ENCODE results near the gene FDXR. TPM values are rescaled to one million over a fixed set of nuclear protein-coding genes. Genes with fewer than 3 reads are reported as not detected.

FDXR gene
- total RNA-seq, 1 donor from 2014 or later: 12.6 TPM

GRCh38 chr17:74815067-74815466 lies 57.7 kb downstream of the FDXR start:
- TF ChIP-seq CTCF (IDR thresholded peaks at IDR 0.05): no peak
- ATAC-seq (no peak), DNase-seq (no peak)
- Histone ChIP-seq H3K36me3 (peaks cover 36% of the 10 kb centered on the region), H3K4me1 (peaks cover 26% of the 10 kb centered on the region), H3K4me3 (no peak overlapping the region), H3K27me3 (ENCODE audit: low read depth) (no peaks in the 10 kb centered on the region), H3K9me3 (no peaks in the 10 kb centered on the region), H3K27ac (no peak overlapping the region)
- intact Hi-C loops (cut with DNase I): no loop called here

GRCh38 chr17:74814453-74814852 lies 58.3 kb downstream of the FDXR start:
- no peak for TF ChIP-seq CTCF (IDR thresholded peaks at IDR 0.05)
- no peak for ATAC-seq
- H3K4me3 ChIP-seq: no peak overlapping the region
- no peak overlapping the region for H3K27ac ChIP-seq
- no peaks in the 10 kb centered on the region for H3K9me3 ChIP-seq
- H3K4me1 ChIP-seq: peaks cover 26% of the 10 kb centered on the region
- H3K36me3 ChIP-seq: peaks cover 34% of the 10 kb centered on the region
- H3K27me3 ChIP-seq (ENCODE audit: low read depth): no peaks in the 10 kb centered on the region
- intact Hi-C loops (cut with DNase I): no loop called here
- no peak for DNase-seq

Other genes with a start within 250 kb of the FDXR start
- 7.3 TPM for gene CD300E, start 249.3 kb downstream of the FDXR start, total RNA-seq
- 66.2 TPM for gene CD300LF, start 160.1 kb downstream of the FDXR start, total RNA-seq
- gene RAB37, start 135.7 kb downstream of the FDXR start, total RNA-seq: 7.4 TPM
- gene NHERF1, start 124.4 kb downstream of the FDXR start, total RNA-seq: 35.7 TPM
- 48.6 TPM for gene NAT9, start 96.6 kb downstream of the FDXR start, total RNA-seq
- 0.83 TPM for gene GRIN2C, start 13.1 kb downstream of the FDXR start, total RNA-seq
- gene FADS6, start 20.6 kb upstream of the FDXR start, total RNA-seq: not detected
- 0.21 TPM for gene USH1G, start 50.3 kb upstream of the FDXR start, total RNA-seq
- not detected for gene OTOP2, start 51.3 kb upstream of the FDXR start, total RNA-seq
- gene OTOP3, start 62.9 kb upstream of the FDXR start, total RNA-seq: not detected
- gene HID1, start 99.8 kb upstream of the FDXR start, total RNA-seq: 28.6 TPM
- gene CDR2L, start 114.6 kb upstream of the FDXR start, total RNA-seq: 12.6 TPM
- 22.4 TPM for gene MRPL58, start 139.7 kb upstream of the FDXR start, total RNA-seq
- 171 TPM for gene ATP5PD, start 174.0 kb upstream of the FDXR start, total RNA-seq
- 22.9 TPM for gene KCTD2, start 174.2 kb upstream of the FDXR start, total RNA-seq
- gene SLC16A5, start 215.0 kb upstream of the FDXR start, total RNA-seq: 32.3 TPM
- gene ARMC7, start 237.0 kb upstream of the FDXR start, total RNA-seq: 16.7 TPM